ENCODE data around the gene SLC36A4.
"Not testable (repeated sequence)": the region's sequence is repeated elsewhere in the genome, so short reads cannot be mapped to it uniquely, and the experiment has no call there.

The SLC36A4 gene

GRCh38 chr11:93193731-93194130 is 4.1 kb downstream of the SLC36A4 start:
- no peak for DNase-seq

- no peak for DNase-seq
Measured at GRCh38 chr11:93192163-93192562, 5.6 kb downstream of the SLC36A4 start.

GRCh38 chr11:93189462-93189861 is 8.3 kb downstream of the SLC36A4 start:
- no peak for DNase-seq

- no peak for DNase-seq
Measured at GRCh38 chr11:93188726-93189125, 9.1 kb downstream of the SLC36A4 start.

GRCh38 chr11:93187290-93187689 is 10.5 kb downstream of the SLC36A4 start:
- no peak for DNase-seq

DNA sequence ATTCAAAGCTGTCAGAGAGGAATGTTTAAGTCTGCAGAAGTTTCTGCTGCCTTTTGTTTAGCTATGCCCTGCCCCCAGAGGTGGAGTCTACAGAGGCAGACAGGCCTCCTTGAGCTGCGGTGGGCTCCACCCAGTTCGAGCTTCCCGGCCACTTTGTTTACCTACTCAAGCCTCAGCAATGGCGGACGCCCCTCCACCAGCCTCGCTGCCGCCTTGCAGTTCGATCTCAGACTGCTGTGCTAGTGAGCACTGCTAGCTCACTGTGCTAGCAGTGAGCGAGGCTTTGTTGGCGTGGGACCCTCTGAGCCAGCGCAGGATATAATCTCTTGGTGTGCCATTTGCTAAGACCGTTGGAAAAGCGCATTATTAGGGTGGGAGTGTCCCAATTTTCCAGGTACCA is 19.9 kb downstream of the SLC36A4 start:
- not testable (repeated sequence) for DNase-seq

DNA sequence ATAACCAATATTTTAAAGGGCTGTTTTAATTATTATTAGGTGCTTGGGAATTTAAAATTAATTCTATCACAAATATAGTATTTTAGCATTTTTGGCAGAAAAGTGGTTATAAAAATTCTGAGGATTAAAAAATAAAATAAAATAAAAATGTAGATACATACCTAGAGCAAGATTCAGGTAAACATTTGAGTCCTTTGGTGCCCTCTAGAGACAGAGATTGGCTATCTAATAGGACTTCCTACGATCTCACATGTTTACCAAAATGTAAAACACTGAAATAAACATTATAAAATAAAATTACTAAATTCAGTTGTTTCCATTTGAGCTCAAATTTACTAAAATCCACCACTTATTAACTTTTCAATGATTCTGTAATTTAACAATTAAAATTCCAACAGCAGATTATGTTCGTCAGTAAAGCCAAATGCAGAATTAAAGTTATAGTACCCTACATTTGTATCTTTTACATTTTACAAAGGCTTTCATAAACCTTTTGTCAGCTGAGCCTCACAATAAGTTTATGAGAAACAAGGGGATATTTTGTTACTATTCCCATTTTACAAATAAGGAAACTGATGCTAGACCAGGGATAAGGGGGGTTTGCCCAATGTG is 27.7 kb downstream of the SLC36A4 start:
- DNase-seq, result no peak

DNA sequence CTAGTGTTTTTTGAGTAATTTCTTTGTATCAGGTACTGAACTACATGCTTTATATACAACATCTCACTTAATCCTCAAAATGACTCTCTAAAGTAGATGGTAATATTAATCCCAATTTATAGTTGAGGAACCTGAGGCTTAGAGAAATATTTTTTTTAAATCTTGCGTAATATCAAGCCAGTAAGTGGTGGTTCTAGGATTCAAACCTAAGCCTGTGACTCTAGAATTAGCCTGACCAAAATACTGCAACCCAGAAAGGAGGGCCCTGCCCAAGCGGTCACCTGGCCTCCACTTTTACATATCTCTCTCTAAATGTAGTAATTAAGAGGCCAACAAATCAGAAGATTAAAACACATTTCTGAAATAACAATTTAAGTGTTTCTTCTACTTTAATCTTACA is 28.6 kb downstream of the SLC36A4 start:
- no peak for DNase-seq

DNA sequence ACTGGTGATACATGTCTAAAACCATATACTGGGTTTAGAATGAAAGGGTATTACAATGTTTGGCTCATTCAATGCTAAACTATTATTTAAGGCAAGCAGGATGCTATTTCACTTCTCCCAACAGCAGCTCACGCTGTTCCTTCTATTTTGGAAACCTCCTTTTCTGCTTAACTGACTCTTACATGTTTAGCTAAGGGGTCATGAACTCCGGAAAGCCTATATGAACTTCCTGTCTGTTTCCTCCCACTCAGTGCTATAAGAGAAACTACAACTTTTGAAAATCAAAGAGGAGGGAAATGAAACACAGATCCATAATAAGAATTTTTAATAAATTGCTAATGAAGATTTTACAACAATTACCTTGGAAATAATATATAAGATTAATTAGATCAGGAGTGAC is 30.9 kb downstream of the SLC36A4 start:
- no peak for DNase-seq

DNA sequence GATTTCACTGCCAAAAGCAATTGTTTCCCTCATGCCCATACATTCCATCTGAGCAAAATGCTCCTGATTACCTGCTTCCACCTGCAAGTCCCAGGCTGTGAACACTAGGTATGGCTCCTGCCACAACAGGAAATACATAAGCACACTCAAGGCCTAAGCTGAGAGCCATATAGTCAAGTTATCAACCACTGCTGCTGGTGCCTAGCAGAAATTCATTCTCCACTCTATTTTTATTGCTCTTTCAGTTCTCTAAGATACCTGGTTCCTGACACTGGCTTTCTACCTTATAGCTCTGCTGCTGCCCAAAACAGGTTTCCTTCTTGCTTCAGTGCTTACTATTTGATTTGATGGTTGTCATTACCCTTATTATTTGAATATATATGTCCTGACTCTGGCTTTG is 31.6 kb downstream of the SLC36A4 start:
- peak; percentile 3 for DNase-seq

DNA sequence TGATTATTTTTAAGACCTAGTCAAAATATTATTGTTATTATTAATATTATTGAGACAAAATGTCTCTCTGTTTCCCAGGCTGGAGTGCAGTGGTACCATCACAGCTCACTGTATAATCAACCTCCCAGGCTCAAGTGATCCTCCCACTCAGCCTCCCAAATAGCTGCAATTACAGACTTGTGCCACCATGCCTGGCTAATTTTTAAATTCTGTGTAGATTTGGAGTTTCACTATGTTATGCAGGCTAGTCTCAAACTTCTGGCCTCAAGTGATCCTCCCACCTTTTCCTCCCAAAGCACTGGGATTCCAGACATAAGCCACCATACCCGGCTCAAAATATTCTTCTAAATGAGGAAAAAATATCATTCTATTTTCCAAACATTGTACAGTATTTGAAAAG is 37.0 kb downstream of the SLC36A4 start:
- DNase-seq, result no peak

GRCh38 chr11:93160156-93160555 is 37.6 kb downstream of the SLC36A4 start:
- no peak for DNase-seq

GRCh38 chr11:93159721-93160120 is 38.1 kb downstream of the SLC36A4 start:
- DNase-seq, result no peak

- DNase-seq, result no peak
Measured at GRCh38 chr11:93155738-93156137, 42.1 kb downstream of the SLC36A4 start.

GRCh38 chr11:93145390-93145915 is 52.3 kb downstream of the SLC36A4 start:
- DNase-seq, result no peak

- no peak for DNase-seq
Measured at GRCh38 chr11:93143800-93144199, 54.0 kb downstream of the SLC36A4 start.

DNA sequence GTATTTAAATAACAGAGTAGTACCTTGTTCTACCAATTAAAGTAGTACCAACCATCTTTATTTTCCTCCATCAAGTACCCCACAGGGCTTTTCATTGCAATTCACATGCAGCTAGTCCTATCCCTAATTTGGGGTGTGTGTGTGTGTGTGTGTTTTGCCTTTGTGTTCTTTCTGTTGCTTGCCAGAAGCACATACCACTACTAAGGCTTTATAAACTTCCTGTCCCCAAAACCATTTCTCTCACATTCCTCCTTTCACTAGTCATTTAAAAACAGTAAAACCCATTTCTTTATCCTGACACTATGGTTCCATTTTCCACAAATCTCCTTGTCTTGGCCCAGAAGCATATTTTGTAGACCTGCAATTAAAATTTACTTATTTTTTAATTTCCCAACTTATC is 54.6 kb downstream of the SLC36A4 start:
- no peak for DNase-seq

- DNase-seq, result no peak
Measured at GRCh38 chr11:93133488-93134109, 64.2 kb downstream of the SLC36A4 start.

DNA sequence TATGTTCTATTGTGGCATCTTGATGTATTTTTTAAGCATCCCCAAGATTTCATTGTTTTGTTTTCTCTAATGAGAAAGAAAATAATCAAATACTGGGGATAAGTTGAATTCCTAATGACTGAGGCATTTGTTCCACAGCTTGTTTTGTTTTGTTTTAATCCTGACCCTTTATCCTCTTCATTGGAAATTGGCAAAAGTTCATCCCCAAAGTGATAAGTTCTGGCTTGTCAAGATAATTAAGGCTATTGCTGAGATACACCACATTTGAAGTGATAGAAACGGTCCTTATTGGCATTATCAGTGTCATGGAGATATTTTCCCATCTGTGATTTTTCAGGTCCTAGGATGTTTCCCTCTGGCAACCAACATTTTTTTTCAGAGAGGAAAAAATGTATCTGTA is 65.0 kb downstream of the SLC36A4 start:
- no peak for DNase-seq

DNA sequence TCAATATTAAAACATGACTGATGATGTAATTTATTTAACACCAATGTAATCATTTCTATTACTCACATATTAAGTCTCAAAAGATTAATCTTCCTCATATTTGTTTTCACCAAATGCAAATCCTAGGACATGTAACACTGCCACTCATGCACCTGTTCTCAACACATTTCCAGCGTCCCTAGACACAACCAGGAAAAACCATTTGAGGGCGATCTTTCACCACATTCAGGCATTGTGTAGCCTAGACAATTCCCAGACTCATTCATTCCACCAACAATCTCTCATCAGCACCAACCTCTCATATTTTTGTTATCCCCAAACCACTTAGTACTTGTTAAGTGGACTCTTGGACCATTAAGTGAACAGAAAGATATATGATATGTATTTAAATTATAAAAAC is 66.1 kb downstream of the SLC36A4 start:
- peak; percentile 42 for DNase-seq

GRCh38 chr11:93128574-93128973 is 69.2 kb downstream of the SLC36A4 start:
- DNase-seq, result no peak

DNA sequence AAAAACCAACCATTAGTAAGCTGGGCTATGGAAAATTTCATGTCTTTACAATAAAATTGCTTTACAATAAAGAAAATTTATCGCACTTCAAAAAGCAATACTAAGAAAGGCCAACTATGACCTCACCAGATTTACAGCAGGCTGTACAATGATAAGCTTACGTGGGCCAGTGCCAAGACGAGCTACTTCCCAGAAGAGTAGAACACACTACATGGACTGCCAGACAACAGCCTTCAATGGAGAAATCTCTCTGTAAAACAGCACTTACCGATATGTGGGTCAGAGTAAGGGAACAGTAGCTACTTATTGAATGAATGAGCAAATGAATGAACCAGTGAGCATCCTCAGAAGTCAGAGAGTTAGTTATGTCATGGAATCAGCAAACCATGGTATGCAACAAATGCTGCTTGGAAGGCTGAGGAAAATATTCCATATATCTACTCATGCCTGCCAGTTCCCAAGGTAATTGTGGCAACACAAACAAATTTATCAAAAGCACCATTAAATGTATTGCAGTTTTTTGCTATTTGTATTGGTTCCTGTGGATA is 74.4 kb downstream of the SLC36A4 start:
- no peak for DNase-seq

DNA sequence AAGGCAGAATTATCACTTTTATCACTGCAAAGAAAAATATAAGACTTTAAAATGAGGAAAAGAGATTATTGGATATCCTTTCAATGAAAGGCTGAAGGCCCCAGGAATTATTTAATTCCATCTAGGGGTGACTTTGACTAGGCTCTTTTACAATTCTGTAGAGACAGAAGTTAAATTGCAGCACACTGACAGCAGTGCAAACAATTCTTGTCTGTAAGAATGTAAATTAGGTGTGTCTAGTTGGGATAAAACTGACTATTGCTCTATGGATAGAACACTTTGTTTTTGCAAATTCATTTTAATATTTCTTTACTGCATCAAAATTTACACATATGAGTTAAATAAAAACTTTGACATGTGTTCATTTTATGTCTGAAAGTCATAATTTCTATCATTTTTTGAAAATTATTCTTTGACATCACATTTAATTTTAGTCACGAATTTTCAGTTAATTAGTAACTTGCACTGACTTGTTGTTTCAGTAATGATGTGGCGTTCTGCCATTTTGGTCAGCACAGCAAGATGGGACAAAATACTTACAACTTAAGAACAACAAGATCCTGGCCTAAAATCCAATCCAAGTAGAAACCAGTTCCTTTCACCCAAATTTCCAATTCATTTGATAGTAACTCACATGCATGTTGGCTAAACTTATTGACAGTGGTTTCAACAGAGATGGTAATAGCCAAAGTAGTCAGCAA is 75.1 kb downstream of the SLC36A4 start:
- no peak for DNase-seq

DNA sequence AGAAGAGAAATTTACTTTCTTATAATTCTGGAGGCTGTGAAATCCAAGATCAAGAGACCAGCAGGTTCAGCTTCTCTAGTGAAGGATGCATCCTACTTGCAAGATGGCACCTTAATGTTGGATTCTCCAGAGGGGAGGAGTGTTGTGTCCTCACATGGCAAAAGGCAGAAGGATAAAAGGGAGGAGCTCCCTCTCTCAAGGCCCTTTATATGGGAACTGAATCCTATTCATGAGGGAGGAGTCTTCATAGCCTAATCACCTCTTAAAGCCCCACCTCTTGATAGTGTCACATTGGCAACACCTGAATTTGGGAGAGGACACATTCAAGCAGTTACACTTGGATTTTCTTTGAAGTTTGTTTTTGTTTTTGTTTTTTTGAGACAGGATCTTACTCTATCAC is 79.5 kb downstream of the SLC36A4 start:
- no peak for DNase-seq

All from NCI-H187 treated with DMSO at 0.1 percent for 48 hours (cell line).